ENCODE data around the gene CD101.

GRCh38 chr1:117060441-117061317 lies 59.1 kb downstream of the CD101 start:
- TF ChIP-seq POU2F2 (IDR thresholded peaks at IDR 0.05; ENCODE audit: low read depth, low read length) (no peak), POLR2AphosphoS5 (IDR thresholded peaks at IDR 0.05; ENCODE audit: low read depth, low read length) (0 out of 2 replicates have a peak, but pooled peaks have one; percentile 39), POLR2A (IDR thresholded peaks at IDR 0.05; ENCODE audit: low read depth, low read length) (peak; percentile 65), SPI1 (IDR thresholded peaks at IDR 0.05; ENCODE audit: low read depth, low read length) (no peak), TAF1 (IDR thresholded peaks at IDR 0.05; ENCODE audit: low read depth, low read length) (no peak)
